ENCODE results near the gene CYP27B1.

DNA sequence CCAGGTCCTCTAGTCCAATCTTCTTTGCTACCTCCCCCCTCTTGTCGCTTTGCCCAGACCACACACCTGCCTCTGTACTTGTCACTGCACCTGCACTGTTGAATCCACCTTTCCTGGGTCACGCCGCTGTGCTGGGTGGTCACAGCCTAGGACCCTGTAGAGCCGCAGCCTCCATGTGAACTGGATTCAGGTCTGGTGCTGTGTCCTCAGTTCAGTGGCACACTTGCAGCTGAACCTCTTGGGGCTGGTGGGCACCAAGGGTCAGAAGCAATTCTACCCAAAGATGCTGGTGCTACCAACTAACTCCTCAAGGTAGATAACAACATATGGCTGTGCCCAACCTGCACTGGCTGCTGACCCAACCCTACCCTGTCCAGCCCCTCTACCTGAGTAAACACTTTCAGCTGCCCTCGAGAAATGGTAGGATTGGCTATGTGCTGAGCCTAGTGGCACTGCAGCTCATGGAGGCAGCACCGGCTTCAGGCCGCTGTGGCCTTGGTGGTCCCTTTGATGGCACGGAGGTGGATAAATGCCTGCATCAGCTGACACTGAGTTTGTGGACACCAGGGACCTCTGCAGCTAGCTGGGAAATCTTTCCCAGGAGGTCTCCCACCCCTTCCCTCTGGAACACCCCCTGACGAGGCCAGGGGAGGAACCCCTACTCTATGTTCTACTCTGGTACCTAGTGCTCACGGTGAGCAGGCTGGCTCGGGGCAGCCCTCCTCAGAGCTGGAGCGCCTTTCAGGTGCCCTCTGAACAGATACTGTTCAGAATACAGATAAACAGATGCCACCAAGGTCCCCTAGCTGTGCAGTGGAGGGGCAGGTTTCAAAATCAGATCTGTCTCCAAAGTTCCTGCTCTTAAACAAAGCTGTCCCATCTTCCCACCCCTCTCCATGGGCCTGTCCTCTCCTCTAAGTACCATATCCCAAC, 42.6 kb downstream of the CYP27B1 start:
- TF ChIP-seq, protein P1, sequence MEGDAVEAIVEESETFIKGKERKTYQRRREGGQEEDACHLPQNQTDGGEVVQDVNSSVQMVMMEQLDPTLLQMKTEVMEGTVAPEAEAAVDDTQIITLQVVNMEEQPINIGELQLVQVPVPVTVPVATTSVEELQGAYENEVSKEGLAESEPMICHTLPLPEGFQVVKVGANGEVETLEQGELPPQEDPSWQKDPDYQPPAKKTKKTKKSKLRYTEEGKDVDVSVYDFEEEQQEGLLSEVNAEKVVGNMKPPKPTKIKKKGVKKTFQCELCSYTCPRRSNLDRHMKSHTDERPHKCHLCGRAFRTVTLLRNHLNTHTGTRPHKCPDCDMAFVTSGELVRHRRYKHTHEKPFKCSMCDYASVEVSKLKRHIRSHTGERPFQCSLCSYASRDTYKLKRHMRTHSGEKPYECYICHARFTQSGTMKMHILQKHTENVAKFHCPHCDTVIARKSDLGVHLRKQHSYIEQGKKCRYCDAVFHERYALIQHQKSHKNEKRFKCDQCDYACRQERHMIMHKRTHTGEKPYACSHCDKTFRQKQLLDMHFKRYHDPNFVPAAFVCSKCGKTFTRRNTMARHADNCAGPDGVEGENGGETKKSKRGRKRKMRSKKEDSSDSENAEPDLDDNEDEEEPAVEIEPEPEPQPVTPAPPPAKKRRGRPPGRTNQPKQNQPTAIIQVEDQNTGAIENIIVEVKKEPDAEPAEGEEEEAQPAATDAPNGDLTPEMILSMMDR (IDR thresholded peaks at IDR 0.05): no peak
- TF ChIP-seq POLR2AphosphoS5 (IDR thresholded peaks at IDR 0.05) (no peak), POLR2A (IDR thresholded peaks at IDR 0.05) (no peak)
